ENCODE measurements around the gene MCCC1.

DNA sequence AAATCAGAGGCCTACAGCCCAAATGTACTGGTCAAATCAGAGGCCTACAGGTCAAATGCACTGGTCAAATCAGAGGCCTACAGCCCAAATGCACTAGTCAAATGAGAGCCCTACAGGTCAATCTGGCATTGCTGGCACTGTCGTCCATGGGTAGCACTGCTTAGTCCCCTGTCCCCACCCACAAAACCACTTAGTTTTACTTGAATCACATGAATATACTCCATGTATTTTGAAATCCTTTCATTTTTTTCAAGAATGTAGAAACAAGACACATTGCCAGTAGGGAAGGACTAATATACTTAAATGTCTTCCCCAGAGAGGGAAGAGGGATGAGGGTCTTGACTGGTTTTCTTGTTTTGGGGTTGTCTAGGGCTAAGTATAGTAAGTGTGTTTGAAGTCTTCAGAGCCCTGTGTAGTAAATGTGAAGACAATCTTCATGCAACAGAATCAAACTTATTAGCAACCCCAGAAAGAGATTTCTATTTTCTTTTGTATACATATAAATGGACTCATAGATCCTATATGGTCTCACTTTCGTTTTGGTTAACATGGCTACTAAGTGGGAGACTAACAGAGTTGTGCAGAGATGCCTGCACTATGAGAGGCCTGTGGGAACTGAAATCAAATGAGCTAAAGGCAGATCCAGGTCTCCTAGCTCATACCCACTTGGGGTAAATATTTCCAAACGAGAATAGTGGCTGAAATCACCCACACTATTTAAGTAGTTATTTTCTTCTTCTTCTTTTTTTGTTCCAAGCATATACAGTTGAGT, 80.7 kb downstream of the MCCC1 start:
- TF ChIP-seq, protein P1, sequence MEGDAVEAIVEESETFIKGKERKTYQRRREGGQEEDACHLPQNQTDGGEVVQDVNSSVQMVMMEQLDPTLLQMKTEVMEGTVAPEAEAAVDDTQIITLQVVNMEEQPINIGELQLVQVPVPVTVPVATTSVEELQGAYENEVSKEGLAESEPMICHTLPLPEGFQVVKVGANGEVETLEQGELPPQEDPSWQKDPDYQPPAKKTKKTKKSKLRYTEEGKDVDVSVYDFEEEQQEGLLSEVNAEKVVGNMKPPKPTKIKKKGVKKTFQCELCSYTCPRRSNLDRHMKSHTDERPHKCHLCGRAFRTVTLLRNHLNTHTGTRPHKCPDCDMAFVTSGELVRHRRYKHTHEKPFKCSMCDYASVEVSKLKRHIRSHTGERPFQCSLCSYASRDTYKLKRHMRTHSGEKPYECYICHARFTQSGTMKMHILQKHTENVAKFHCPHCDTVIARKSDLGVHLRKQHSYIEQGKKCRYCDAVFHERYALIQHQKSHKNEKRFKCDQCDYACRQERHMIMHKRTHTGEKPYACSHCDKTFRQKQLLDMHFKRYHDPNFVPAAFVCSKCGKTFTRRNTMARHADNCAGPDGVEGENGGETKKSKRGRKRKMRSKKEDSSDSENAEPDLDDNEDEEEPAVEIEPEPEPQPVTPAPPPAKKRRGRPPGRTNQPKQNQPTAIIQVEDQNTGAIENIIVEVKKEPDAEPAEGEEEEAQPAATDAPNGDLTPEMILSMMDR (IDR thresholded peaks at IDR 0.05), result no peak
- no peak for TF ChIP-seq POLR2A (IDR thresholded peaks at IDR 0.05)
